ENCODE measurements around the gene BCAS3.

BCAS3 gene

DNA sequence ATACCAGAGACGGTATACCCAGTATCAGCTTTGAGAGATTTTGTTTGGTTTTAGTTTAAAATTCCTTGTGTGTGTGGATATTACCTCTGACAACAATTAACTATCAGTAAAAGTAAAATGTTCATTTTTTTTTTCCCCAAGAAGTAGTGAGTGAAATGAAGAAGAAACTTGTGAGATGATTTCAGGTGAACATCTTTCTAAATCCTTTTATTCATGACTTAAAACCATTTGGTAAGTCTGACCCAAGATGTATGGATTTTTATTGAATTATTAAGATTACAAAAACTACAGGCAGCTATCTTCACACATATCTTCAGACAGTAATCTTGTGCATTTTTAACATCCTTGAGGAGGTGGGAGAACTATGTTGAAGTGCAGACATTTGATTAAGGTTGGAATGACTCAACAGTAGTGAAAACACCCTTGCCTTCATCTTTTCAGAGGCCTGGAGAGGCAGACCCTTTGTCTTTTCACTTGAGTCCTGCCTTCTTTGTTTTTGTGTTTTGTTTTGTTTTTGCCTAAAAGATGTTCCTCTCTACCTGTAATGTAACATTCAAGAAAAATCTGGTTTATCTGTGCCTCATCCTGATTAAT is 481.7 kb downstream of the BCAS3 start:
- H3K9me3 Mint-ChIP-seq = no peaks in the 10 kb centered on the region
- no peaks in the 10 kb centered on the region for H3K27me3 Mint-ChIP-seq
- no peak for ATAC-seq
- peaks cover 12% of the 10 kb centered on the region for H3K4me1 Mint-ChIP-seq
- peaks cover 3% of the 10 kb centered on the region for H3K36me3 Mint-ChIP-seq
- no peak overlapping the region for H3K4me3 Mint-ChIP-seq
- no peak overlapping the region for H3K27ac Mint-ChIP-seq

GRCh38 chr17:61160204-61160603 is 482.6 kb downstream of the BCAS3 start:
- H3K4me1 Mint-ChIP-seq = peaks cover 12% of the 10 kb centered on the region
- H3K9me3 Mint-ChIP-seq = no peaks in the 10 kb centered on the region
- no peak overlapping the region for H3K4me3 Mint-ChIP-seq
- H3K27ac Mint-ChIP-seq = no peak overlapping the region
- ATAC-seq = no peak
- peaks cover 8% of the 10 kb centered on the region for H3K36me3 Mint-ChIP-seq
- no peaks in the 10 kb centered on the region for H3K27me3 Mint-ChIP-seq

DNA sequence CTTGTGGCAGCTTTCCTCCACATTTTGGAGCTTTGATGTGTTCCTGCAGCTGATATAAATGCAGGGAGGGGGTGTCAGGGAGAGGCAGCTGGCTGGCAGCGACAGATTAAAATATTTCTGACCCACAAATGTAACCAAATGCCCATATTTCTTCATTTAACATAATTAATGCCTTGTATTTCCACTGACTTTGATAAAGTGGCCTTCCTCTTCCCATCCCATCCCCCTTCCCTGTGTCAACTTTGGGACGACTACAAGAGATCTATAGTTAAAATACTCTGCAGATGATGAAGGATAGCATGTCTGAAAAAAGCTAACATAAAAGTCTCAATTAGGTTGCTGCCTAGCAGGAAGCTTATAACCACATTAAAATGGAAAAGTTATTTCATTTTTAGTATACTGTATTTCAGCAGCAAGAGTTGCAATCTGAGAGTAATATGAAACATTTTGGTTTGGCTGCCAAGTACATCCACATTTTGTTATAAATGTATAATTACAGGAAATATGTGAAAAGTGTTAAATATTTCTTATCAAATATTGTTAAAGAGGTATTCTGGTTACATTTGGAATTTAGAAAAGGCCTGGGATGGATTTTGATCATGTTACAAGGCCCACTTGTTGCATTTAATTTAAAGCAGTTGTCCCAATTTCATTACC is 483.3 kb downstream of the BCAS3 start:
- peaks cover 8% of the 10 kb centered on the region for H3K36me3 Mint-ChIP-seq
- H3K4me3 Mint-ChIP-seq = no peak overlapping the region
- no peak for ATAC-seq
- no peaks in the 10 kb centered on the region for H3K9me3 Mint-ChIP-seq
- peaks cover 12% of the 10 kb centered on the region for H3K4me1 Mint-ChIP-seq
- no peak overlapping the region for H3K27ac Mint-ChIP-seq
- H3K27me3 Mint-ChIP-seq = no peaks in the 10 kb centered on the region

- no peak overlapping the region for H3K27ac Mint-ChIP-seq
- H3K9me3 Mint-ChIP-seq = no peaks in the 10 kb centered on the region
- peaks cover 12% of the 10 kb centered on the region for H3K4me1 Mint-ChIP-seq
- no peak overlapping the region for H3K4me3 Mint-ChIP-seq
- no peak for ATAC-seq
- H3K27me3 Mint-ChIP-seq = no peaks in the 10 kb centered on the region
- H3K36me3 Mint-ChIP-seq = peaks cover 8% of the 10 kb centered on the region
These were observed 484.0 kb downstream of the BCAS3 start for GRCh38 chr17:61161615-61162134.

DNA sequence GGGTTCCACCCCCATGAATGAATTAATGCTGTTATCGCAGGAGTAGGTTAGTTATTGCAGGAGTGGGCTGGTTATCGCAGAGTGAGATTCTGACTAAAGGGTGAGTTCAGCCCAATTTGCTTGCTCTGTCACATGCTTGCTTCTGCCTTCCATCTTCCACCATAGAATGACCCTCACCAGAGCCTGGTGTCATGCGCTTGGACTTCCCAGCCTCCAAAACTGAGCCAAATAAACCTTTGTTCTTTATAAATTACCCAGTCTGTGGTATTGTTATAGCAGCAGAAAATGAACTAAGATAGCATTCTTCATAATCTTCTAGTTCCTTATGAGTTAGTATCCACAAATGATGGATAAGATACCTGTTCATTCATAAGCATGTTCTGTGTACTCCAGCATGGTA is 486.9 kb downstream of the BCAS3 start:
- Mint-ChIP-seq H3K36me3 (peaks cover 8% of the 10 kb centered on the region), H3K4me3 (no peak overlapping the region), H3K9me3 (no peaks in the 10 kb centered on the region), H3K4me1 (no peaks in the 10 kb centered on the region), H3K27ac (no peak overlapping the region), H3K27me3 (no peaks in the 10 kb centered on the region)
- no peak for ATAC-seq

DNA sequence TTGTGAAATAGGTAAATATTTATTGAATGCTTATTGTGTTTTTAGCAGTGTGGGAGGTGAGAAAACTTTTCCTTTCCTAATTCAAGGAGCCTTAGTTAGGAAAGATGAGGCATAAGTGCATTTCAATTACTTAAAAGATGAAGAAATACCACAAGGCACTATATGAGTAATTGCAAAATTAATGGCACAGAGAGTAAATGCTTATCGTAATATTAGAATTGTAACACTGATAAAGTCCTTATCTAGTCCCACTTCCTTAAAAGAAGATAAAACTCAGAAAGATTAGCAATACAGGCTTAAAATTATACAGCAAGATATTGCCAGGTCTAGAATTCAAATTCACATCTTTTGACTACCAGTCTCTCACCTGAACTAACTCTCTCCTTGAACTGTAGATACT is 489.4 kb downstream of the BCAS3 start:
- peaks cover 31% of the 10 kb centered on the region for H3K36me3 Mint-ChIP-seq
- no peaks in the 10 kb centered on the region for H3K4me1 Mint-ChIP-seq
- no peaks in the 10 kb centered on the region for H3K9me3 Mint-ChIP-seq
- no peak overlapping the region for H3K4me3 Mint-ChIP-seq
- ATAC-seq = no peak
- H3K27ac Mint-ChIP-seq = no peak overlapping the region
- H3K27me3 Mint-ChIP-seq = no peaks in the 10 kb centered on the region

DNA sequence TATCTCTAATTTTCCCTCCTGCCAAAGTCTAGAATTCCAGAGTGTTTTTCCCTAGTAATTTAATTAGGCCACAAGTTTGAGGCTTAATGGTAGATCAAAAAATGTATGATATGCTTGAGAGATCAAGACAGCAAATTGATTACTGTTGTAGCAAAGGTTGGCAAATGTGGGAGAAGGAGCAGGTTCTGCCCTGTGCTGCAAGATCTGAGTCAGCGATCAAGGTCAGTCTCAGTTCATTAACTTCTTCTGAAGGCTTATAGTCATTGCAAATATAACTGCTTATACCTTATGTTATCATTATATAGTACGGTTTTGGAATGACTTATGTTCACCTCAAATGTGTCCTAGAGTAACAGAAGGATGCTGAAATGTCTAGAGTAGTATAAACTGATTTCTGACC is 490.9 kb downstream of the BCAS3 start:
- H3K27me3 Mint-ChIP-seq = no peaks in the 10 kb centered on the region
- H3K4me1 Mint-ChIP-seq = no peaks in the 10 kb centered on the region
- peaks cover 32% of the 10 kb centered on the region for H3K36me3 Mint-ChIP-seq
- H3K4me3 Mint-ChIP-seq = no peak overlapping the region
- no peaks in the 10 kb centered on the region for H3K9me3 Mint-ChIP-seq
- no peak overlapping the region for H3K27ac Mint-ChIP-seq
- peak; percentile 64 for ATAC-seq

- Mint-ChIP-seq H3K27ac (no peak overlapping the region), H3K36me3 (peaks cover 35% of the 10 kb centered on the region), H3K9me3 (peaks cover 4% of the 10 kb centered on the region), H3K27me3 (no peaks in the 10 kb centered on the region), H3K4me3 (no peak overlapping the region), H3K4me1 (no peaks in the 10 kb centered on the region)
- ATAC-seq = no peak
These were observed 496.7 kb downstream of the BCAS3 start for GRCh38 chr17:61174310-61174709.

DNA sequence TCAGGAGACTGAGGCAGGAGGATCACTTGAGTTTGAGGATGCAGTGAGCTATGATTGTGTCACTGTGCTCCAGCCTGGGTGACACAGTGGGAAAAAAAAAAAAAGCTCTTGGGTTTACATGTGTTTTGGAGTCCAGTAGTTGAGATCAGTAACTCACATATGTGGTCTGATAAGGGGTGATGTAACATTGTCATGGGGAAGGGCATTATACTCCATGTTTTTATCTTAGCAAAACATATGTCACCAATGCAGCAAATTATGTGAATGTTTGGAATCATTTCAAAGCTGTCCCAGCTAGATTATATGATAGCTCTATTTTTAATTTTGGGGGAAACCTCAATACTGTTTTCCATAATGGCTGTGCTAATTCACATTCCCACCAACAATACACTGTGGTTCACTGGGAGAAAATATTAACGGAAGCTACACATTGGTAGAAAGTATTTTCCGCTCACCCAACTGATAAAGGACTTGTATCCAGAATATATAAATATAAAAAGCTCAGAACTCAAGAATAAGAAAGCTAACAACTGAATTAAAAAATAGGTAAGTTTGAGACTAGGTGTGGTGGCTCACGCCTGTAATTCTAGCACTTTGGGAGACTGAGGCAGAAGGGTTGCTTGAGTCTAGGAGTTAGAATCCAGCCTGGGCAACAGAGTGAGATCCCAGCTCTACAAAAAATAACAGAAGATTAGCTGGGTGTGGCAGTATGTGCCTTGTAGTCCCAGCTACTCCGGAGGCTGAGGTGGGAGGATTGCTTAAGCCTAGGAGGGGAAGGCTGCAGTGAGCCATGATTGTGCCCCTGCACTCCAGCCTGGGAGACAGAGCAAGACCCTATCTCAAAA is 497.9 kb downstream of the BCAS3 start:
- Mint-ChIP-seq H3K27me3 (no peaks in the 10 kb centered on the region), H3K4me3 (no peak overlapping the region), H3K9me3 (peaks cover 4% of the 10 kb centered on the region), H3K36me3 (peaks cover 27% of the 10 kb centered on the region), H3K4me1 (no peaks in the 10 kb centered on the region), H3K27ac (no peak overlapping the region)
- ATAC-seq = no peak

GRCh38 chr17:61177351-61177750 is 499.7 kb downstream of the BCAS3 start:
- Mint-ChIP-seq H3K4me3 (no peak overlapping the region), H3K9me3 (peaks cover 4% of the 10 kb centered on the region), H3K27me3 (no peaks in the 10 kb centered on the region), H3K4me1 (no peaks in the 10 kb centered on the region), H3K27ac (no peak overlapping the region), H3K36me3 (peaks cover 10% of the 10 kb centered on the region)
- no peak for ATAC-seq

DNA sequence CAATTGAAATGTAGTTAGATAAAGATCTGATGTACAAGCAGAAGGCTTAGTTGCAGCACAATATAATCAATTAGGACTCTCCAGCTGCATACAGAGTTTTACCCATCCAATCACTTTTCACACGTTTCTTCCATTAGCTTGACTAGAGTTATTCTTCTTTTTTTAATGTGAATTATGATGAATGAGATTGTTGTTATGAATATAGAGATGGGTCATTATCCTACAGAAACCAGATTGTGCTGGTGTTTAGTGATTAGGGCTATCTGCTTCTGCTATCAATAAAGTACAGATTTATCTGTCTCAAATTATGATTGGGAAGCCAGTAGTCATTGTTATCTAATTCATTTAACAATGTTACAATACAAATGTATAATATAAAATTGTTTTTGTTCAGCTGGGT is 500.6 kb downstream of the BCAS3 start:
- peaks cover 4% of the 10 kb centered on the region for H3K9me3 Mint-ChIP-seq
- H3K27ac Mint-ChIP-seq = no peak overlapping the region
- H3K27me3 Mint-ChIP-seq = no peaks in the 10 kb centered on the region
- H3K4me3 Mint-ChIP-seq = no peak overlapping the region
- no peaks in the 10 kb centered on the region for H3K4me1 Mint-ChIP-seq
- ATAC-seq = no peak
- peaks cover 10% of the 10 kb centered on the region for H3K36me3 Mint-ChIP-seq

DNA sequence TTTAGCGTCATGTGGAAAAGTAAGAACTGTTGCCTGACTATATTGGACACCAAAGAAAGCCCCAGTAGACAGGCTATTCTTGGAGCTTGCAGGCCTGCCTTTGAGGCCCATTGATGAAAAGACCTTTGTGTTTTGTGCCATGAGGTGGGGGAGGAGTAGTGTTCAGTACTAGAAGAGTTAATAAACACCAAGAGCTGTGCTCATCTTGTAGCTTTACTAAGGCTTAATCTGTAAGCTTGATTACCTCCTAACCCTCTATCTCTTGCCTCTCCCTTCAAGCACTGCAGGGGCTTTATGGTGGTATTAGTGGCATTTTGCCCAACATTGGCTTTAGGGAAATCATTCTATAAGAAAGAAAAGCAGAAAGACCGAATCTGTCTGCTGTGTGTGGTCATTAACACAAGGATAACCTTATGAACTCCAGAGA is 501.7 kb downstream of the BCAS3 start:
- H3K27me3 Mint-ChIP-seq = no peaks in the 10 kb centered on the region
- H3K27ac Mint-ChIP-seq = no peak overlapping the region
- H3K4me3 Mint-ChIP-seq = no peak overlapping the region
- no peaks in the 10 kb centered on the region for H3K4me1 Mint-ChIP-seq
- peaks cover 5% of the 10 kb centered on the region for H3K36me3 Mint-ChIP-seq
- no peak for ATAC-seq
- peaks cover under 1% of the 10 kb centered on the region for H3K9me3 Mint-ChIP-seq

DNA sequence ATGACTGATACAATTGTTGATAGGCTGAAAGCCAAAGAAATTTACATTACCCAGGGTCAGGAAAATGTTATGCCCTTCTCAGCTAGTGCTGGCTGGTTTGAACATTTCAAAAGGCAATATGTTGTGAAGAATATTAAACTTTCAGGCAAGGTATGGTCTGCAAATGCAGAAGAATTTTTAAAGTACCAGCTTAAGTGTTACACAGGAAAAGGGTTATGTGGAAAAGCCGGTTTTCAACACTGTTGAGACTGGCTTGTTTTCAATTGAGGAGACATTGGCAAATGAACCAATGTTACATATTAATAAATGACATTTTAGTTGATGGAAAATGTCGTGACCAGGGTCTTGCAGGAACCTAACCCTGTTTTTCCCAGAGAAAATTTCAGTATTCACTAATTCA is 506.1 kb downstream of the BCAS3 start:
- H3K36me3 Mint-ChIP-seq = no peaks in the 10 kb centered on the region
- H3K27me3 Mint-ChIP-seq = no peaks in the 10 kb centered on the region
- no peak for ATAC-seq
- no peaks in the 10 kb centered on the region for H3K4me1 Mint-ChIP-seq
- H3K9me3 Mint-ChIP-seq = no peaks in the 10 kb centered on the region
- H3K4me3 Mint-ChIP-seq = no peak overlapping the region
- no peak overlapping the region for H3K27ac Mint-ChIP-seq

DNA sequence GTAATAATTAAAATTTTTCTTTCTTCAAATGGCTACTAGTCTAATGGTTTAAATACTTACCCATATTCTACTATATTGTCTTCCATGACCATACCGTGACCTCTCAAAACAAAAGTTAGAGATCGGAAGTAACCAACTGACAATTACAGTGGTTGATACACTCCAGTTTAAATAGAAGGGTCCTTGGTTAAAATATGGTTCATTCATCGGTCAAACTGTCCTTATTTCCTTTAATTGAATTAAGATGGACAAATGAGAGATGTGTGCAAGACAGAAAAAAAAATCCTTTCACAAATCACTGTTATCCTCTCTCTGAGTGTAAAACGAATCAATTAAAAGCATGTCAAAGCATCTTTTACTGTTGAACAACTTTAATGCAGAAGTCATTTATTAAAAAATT is 507.7 kb downstream of the BCAS3 start:
- no peaks in the 10 kb centered on the region for H3K4me1 Mint-ChIP-seq
- no peak overlapping the region for H3K27ac Mint-ChIP-seq
- no peaks in the 10 kb centered on the region for H3K36me3 Mint-ChIP-seq
- H3K9me3 Mint-ChIP-seq = no peaks in the 10 kb centered on the region
- no peaks in the 10 kb centered on the region for H3K27me3 Mint-ChIP-seq
- no peak for ATAC-seq
- H3K4me3 Mint-ChIP-seq = no peak overlapping the region

- H3K9me3 Mint-ChIP-seq = peaks cover 4% of the 10 kb centered on the region
- no peaks in the 10 kb centered on the region for H3K36me3 Mint-ChIP-seq
- no peaks in the 10 kb centered on the region for H3K27me3 Mint-ChIP-seq
- no peak overlapping the region for H3K27ac Mint-ChIP-seq
- no peak overlapping the region for H3K4me3 Mint-ChIP-seq
- no peak for ATAC-seq
- H3K4me1 Mint-ChIP-seq = no peaks in the 10 kb centered on the region
These were observed 509.4 kb downstream of the BCAS3 start for GRCh38 chr17:61187038-61187437.

Measured in stimulated activated memory B cell treated with anti-CD40 and anti-IgM and Interleukin-4, amounts not matched to agents 10 μg/mL and 1 μg/mL and 100 μg/mL, for 72 hours (primary cell).